Loucy (cell line): ENCODE measurements around the gene PDE2A.

Source experiments
- CTCF ChIP-seq: fragments of 200-600 bp; sonication (generic); conservative IDR thresholded peaks from 2 replicates; pipeline ENCODE4 v1.5.1; 2014; ENCODE audit warnings: mild to moderate bottlenecking, antibody characterized with exemption, low read length
- EZH2phosphoT487 ChIP-seq: fragments of 200-600 bp; IDR thresholded peaks from 2 replicates; pipeline ENCODE4 v1.6.1; 2018; ENCODE audit warnings: antibody characterized with exemption, mild to moderate bottlenecking, moderate library complexity, borderline replicate concordance

- TF ChIP-seq CTCF = no peak
- no peak for TF ChIP-seq EZH2phosphoT487
These were observed 32.4 kb upstream of the PDE2A start for GRCh38 chr11:72706579-72706978.
